HG03565 (cell line): Measurements from ENCODE around the gene RALGAPB.
"Not testable (repeated sequence)": the region's sequence is repeated elsewhere in the genome, so short reads cannot be mapped to it uniquely, and the experiment has no call there.

ENCODE experiments used
- ATAC-seq: cut with Tn5 transposase; IDR thresholded peaks from one replicate; pipeline ENCODE4 v1.9.1; 2021; ENCODE audit warnings: mild to moderate bottlenecking, moderate library complexity; ENCODE audit not compliant: unreplicated experiment

The RALGAPB gene

DNA sequence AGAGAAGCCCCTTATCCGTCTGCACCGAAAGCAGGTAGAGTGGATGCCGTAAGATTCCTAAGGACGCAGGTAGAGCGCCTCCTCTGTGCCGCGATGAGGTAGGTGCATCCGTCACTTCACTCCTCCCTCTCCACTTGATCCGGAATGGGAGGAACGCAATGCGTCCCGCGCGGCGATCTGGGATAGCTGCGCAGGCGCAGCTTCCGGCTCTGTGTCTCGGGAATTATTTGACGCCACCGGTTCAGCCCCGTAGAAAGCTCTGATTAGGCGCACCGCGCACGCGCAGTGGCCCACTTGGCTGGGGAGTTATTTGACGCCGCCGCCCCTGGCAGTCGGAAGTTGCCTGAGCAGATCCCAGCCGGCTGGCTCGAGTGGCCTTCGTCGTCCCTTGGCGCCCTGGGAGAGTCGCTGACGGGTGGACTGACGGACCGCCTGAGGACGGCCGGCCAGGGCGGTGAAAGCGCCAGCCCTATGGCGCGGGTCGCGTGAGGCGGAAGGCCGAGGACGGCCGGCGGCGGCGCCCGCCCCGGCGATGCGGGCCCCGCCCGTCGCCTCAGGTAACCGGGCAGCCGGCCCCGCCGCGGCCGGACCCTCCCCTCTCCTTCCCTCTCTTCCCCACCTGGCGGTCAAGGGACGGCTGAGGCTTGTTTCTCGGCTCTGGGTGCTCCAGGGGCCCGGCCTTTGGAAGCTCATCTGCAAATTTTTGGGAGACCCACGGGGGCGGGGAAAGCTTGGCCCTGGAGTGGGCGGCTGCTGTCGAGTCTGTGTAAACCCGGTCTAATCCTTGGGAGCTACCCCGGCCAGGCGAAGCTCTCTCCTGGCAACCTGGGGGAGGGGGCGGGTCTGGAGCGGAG, at the start of gene RALGAPB:
Gene RALGAPB (plus strand): TSS at position 331 of the 854 bp plus-strand sequence. CDS start 15,590 bp downstream, outside the sequence.
- ATAC-seq: peak; percentile 94

DNA sequence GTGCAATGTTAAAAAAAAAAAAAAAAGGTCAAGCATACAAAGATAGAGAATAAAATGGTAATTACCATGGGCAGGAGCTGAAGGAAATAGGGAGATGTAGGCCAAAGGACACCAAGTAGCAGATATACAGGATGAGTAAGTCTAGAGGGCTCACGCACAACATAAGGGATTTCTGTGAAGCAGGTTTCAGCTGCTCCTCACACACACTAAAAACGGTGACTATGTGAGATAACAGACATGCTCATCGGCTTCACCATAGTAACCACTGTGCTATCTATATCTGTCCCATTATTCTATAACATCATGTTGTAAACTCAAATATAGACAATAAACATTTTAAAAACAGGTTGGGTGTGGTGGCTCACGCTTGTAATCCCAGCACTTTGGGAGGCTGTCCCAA, 49.1 kb upstream of the RALGAPB start:
- no peak for ATAC-seq

DNA sequence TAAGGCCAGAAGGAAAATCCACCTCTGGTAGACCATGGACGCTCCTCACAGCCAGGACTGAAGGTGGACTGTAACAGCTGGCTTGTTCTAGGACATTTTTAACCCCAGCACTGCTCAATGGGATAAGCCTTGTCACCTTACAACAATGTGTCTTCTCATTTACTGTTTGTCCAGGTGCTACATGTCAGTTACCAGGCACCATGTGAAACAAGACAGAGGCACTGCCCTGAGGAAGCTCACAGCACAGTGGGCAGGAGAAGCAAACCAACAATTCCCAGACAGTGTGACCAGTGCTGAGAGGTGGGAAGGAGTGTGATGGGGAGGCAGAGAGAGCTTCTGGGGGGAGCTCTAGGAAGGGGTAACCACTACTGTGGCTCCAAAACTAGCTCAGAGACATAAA, 48.2 kb upstream of the RALGAPB start:
- no peak for ATAC-seq

DNA sequence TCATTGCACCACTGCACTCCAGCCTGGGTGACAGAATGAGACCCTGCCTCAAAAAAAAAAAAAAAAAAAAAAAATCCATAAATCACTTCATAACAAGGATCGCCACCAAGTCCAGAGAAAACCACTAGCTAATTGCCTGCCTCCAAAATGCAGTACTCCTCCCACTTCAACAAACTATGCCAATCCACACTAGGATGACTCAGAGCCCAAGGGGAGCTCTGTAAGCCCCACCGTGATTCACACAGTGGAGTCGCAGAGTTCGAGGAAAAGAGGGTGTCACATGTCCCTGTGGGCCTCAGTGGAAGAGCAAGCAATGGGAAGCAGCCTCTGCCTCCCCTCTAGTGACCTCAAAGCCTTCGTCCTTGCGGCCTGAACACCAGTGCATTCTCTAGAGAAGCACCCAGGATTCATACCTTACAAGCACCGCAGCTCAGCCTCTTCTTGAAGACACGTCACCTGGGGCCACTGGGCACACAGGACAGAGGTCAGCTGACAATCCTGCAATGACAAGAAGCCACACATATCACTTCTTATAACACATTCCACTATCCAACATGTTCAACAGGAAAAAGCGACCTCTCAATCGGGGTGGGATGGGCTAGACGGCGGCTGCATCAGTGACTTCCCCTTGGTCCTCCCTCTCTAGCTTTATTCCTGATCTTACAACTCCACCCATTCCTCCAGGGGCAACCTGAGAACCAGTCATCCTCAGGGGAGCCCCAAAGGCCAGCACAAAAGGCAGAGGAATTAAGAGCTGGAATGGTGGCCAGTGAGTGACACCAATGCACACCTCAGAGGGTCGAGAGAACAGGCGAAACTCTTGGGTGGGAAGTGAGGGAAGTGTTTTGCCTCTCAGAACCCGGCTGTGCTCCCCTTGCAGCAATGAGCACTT, 46.4 kb upstream of the RALGAPB start:
- no peak for ATAC-seq

GRCh38 chr20:38427655-38428023, 45.0 kb upstream of the RALGAPB start:
- no peak for ATAC-seq

DNA sequence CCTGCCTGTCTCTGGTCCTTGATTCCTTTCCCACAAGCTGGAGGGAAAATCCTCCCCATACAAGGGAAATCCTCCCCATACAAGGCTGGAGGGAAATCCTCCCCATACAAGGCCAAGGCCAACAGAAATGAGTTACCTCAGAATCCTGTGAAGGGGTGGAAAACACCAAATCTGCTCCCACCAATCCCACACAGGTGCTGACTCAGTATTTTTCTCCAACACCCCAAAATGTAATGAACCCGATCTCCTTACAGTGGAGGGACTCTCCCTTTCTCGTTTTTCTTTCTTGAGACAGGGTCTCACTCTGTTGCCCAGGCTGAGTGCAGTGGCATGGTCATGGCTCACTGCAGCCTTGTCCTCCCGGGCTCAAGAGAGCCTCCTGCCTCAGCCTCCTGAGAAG, 43.8 kb upstream of the RALGAPB start:
- ATAC-seq: no peak

DNA sequence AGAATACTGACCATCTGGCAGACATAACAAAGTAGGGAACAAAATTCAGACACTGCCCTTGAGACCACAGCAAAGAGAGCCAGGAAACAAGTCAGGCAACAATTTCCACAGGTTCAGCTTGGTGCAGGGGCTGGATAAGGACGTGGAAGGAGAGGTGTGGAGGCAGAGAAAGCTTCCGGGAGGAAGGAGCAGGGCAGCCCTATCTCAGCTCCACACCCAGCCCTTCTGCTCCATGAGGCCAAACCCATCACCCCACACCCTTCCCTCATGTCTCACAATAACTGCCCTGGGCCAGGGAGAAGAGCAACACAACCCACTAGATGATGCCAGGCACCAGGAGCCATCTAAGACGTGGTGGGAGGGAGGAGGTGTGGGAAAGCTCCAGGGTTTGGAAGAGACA, 43.3 kb upstream of the RALGAPB start:
- no peak for ATAC-seq

DNA sequence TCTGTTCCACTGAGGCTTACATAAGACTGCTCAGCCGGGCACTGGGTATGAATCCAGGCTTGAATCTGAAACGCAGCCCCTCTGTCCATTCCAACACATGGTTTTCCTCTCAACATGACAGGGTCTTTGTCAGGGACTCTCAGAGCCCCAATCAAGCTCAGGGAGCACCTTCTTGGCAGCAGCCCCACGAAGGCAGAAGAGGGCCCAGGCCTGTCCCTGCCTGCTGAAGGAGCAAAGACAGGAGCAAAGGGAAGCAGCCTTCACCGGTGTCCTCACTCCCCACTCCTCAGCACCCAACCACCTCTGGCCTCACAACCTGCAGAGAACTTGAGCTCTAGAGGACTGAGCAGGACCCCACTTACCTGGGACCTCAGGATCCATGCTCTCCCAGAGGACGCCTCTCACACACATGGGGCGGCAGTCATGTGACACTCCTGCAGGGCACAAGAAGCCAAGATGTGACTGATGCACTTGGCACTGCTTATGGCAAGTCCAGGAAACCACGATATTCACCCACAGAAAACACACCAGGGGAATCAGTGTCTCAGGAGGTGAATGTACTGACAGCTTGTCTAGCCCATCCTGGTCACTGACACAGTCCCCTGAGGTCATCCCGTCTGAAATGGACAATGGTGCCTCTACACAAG, 41.8 kb upstream of the RALGAPB start:
- ATAC-seq: no peak

DNA sequence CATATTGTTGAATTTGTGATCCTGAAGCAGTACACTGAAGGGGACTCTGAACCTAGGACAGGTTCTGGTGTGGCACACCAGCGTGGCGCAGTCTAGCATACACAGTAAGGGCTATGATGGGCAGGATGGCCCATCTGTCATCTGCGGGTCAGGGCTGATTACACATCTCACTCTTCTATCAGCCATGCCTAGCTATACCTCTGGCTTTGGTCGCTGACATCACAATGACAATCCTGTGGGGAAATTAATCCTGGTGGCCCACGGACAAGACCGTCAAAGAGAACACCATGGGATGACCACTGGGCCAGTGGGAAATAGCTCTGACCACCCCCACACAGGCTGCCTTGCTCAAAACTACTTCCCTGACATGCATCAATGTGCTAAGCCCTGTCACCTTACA, 40.4 kb upstream of the RALGAPB start:
- ATAC-seq: no peak

DNA sequence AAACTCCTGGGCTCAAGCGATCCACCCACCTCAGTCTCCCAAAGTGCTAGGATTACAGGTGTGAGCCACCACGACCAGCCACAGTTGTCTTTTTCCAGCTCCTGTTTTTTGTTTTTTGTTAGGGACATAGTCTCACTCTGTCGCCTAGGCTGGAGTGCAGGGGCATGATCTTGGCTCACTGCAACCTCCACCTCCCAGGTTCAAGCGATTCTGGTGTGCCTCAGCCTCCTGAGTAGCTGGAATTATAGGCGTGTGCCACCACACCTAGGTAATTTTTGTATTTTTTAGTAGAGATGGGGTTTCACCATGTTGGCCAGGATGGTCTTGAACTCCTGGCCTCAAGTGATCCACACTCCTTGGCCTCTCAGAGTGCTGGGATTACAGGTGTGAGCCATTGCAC, 39.8 kb upstream of the RALGAPB start:
- not testable (repeated sequence) for ATAC-seq

DNA sequence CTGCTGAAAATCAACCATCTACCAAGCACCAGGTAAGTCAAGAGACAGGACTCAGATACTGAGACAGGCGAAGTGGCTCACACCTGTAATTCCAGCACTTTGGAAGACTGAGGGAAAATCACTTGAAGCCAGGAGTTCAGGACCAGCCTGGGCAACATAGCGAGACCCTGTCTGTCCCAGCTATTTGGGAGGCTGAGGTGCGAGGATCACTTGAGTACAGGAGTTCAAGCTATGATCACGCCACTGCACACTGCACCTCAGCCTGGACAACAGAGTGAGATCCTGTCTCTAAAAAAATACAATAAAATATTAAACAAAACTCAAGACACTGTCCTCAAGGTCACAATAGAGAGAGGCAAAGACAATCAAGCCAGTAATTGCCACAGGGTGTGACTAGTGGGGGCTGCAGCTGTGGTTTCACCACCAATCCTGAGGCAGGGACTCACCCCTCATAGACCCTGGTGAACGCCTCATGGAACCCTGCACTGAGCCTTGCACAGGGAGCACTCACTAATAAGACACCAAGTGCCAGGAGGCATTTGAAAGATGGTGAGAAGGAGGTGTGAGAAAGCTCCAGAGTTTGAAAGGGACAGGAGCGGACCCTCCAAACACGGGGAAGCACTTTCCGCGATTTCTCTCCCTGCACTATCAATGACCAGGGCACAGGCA, 39.2 kb upstream of the RALGAPB start:
- no peak for ATAC-seq

DNA sequence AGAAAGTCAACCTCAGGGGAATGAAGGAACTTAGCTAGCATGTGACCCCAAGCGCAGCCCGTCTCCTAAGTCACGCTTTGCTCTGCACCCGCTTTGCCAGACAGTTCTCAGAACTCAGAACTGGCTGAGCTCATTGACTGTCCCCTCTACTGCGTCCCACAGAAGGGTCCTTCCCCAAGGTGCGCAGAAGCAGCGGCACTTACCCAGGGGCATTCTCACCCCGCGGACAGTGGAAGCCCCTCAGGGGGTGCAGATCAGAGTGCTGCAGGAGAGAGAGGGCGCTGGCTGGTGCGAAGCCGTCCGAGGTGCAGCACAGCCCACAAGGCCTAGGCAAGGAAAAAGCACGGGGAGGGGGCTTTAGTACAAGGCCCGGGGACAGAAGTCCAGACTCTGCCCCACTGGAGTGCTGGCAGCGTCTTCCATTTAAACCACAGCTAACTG, 38.3 kb upstream of the RALGAPB start:
- no peak for ATAC-seq

GRCh38 chr20:38434770-38435554, 37.7 kb upstream of the RALGAPB start, which contains the start of gene SNHG17:
Gene SNHG17 (minus strand): TSS chr20:38435328.
- ATAC-seq: peak; percentile 59

DNA sequence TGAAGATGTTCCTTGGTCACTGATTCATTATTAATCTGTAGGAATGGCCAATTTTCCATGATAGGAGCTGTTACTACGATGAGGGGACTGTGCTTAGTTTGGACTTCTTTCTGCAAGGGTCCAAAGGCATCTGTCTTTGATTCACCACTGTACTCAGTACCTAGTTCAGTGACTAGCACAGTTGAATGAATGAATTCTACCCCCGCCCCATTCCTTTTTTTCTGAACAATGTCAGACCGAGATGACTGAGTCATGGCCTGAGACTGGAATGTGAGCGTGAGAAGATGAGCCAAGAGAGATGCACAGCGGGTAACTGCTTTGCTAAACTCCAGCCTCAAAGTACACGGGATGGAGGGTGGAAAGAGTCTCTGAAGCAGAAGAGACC, 37.1 kb upstream of the RALGAPB start:
- no peak for ATAC-seq

DNA sequence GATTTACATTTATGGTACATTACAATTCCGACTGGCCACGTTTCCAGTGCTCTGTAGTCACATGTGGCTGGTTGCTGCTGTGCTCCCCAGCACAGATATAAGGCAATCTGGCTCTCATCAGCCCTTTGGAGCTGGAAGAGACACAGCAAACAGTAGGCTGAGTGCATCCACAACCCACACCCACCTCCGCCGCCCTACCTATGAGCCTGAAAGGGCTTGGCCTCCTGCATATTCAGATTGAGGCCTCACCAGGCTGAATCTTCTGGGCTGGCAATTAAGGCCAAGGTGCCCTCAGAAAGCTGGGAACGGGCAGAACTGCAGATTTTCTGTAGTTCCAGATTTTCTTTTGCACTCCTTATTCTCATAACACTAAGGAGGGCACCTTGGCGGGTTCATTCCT, 34.8 kb upstream of the RALGAPB start:
- no peak for ATAC-seq

- not testable (repeated sequence) for ATAC-seq
Observed at GRCh38 chr20:38441110-38441509, 31.5 kb upstream of the RALGAPB start.

GRCh38 chr20:38441916-38442315, 30.7 kb upstream of the RALGAPB start:
- no peak for ATAC-seq

DNA sequence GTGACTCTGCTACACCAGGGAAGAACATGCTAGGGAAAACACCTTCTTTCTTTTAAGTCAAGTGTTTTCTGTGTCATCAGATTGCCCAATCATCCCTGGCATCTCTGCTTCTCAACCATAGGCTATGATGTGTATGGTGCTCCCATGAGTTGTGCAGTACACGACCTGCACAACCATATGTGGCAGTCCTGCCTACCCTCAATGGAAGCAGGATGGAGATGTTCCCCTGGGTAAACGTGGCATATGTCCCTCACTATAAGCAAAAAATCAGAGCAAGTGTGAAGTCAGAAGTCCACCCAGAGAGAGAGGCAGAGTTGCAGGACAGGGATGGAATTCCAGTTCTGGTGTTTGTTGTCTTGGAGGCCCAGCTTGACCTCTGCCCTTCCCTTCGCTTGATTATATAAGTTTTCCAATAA, 27.3 kb upstream of the RALGAPB start:
- ATAC-seq: no peak

DNA sequence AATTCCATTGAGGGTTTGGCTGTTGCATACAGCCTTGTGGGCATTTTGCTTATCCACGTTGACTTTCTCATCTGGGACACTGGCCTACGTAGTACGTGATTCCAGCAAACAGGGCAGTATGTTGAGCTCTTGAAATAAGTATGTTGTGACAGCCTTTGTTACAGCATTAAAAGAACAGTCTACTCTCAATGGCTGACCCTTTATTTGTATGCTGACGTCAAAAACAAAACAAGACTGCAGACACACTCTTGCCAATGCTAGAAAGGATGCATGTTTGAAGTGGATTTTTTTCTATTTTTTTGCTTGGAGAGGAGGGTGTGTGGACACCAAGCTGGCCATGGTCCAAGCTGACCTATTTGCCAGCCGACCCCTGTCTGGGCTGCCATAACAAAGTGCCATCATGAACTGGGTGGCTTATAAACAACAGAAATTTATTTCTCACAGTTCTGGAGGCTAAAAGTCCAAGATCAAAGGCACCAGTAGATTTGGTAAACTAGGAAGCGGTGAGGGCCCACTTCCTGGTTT, 26.7 kb upstream of the RALGAPB start:
- ATAC-seq: no peak
